OCI-LY3 (cell line): ENCODE measurements around the gene NCOR2.

Source experiments
- H2AFZ ChIP-seq: fragments of 200-600, 300-600 bp; shearing (Covaris generic); 2 replicates; pipeline ENCODE4 v1.6.0; 2014; ENCODE audit warnings: antibody characterized with exemption, low read depth, low read length
- H3K27ac ChIP-seq: fragments of 200-600, 300-600 bp; sonication (generic); 2 replicates; pipeline ENCODE4 v1.5.1; 2014; ENCODE audit warnings: mild to moderate bottlenecking, low read length, moderate library complexity, mixed read lengths
- H3K27me3 ChIP-seq: fragments of 200-600, 300-600 bp; sonication (generic); 2 replicates; pipeline ENCODE4 v1.6.1; 2014; ENCODE audit warnings: low read depth, low read length, mixed read lengths
- H3K36me3 ChIP-seq: fragments of 200-600, 300-600 bp; sonication (generic); replicated peaks from 2 replicates; pipeline ENCODE3; 2014; ENCODE audit warnings: low read depth, low read length, mixed read lengths
- H3K4me1 ChIP-seq: fragments of 300-600, 200-600 bp; sonication (generic); 2 replicates; pipeline ENCODE4 v1.6.1; 2014; ENCODE audit warnings: low read length, mixed read lengths
- H3K4me2 ChIP-seq: fragments of 200-600, 300-600 bp; sonication (generic); 2 replicates; pipeline ENCODE4 v1.6.1; 2014; ENCODE audit warnings: low read length, mixed read lengths
- H3K4me3 ChIP-seq: fragments of 300-600, 200-600 bp; sonication (generic); 2 replicates; pipeline ENCODE4 v1.5.1; 2014; ENCODE audit warnings: antibody characterized with exemption, mild to moderate bottlenecking, low read length, moderate library complexity
- H3K79me2 ChIP-seq: fragments of 300-600, 200-600 bp; shearing (Covaris generic); 2 replicates; pipeline ENCODE4 v1.6.1; 2014; ENCODE audit warnings: mild to moderate bottlenecking, low read length, mixed read lengths
- H3K9ac ChIP-seq: fragments of 300-600, 200-600 bp; shearing (Covaris generic); 2 replicates; pipeline ENCODE4 v1.6.0; 2014; ENCODE audit warnings: mild to moderate bottlenecking, low read length, moderate library complexity
- H3K9me3 ChIP-seq: fragments of 200-600, 300-600 bp; shearing (Covaris generic); 2 replicates; pipeline ENCODE4 v1.6.1; 2014; ENCODE audit warnings: low read length, mixed read lengths; ENCODE audit not compliant: insufficient read depth
- H4K20me1 ChIP-seq: fragments of 200-600, 300-600 bp; sonication (generic); 2 replicates; pipeline ENCODE4 v1.6.1; 2016; ENCODE audit warnings: low read length, mixed read lengths; ENCODE audit not compliant: insufficient read depth
- CTCF ChIP-seq: fragments of 200-600, 300-600 bp; sonication (generic); IDR thresholded peaks from 2 replicates; pipeline ENCODE4 v1.5.1; 2014; ENCODE audit warnings: antibody characterized with exemption, low read length, low read depth
- EZH2phosphoT487 ChIP-seq: fragments of 200-600 bp; shearing (Covaris generic); IDR thresholded peaks from 2 replicates; pipeline ENCODE4 v1.6.1; 2018; ENCODE audit warnings: antibody characterized with exemption, mixed run types, low read depth

NCOR2 gene

GRCh38 chr12:124578445-124578844, 11.0 kb upstream of the NCOR2 start:
- Histone ChIP-seq H3K36me3 (no peaks in the 10 kb centered on the region), H3K9me3 (no peaks in the 10 kb centered on the region), H3K4me2 (no peak overlapping the region), H3K79me2 (no peaks in the 10 kb centered on the region), H3K9ac (no peak overlapping the region), H3K4me1 (no peaks in the 10 kb centered on the region), H4K20me1 (no peaks in the 10 kb centered on the region), H3K27ac (no peak overlapping the region), H2AFZ (no peak overlapping the region), H3K27me3 (peaks cover 16% of the 10 kb centered on the region; the same call in 1 of the 2 replicates), H3K4me3 (no peak overlapping the region)
- TF ChIP-seq CTCF = no peak
- TF ChIP-seq EZH2phosphoT487 = no peak

GRCh38 chr12:124577986-124578385, 10.6 kb upstream of the NCOR2 start:
- no peak for TF ChIP-seq EZH2phosphoT487
- TF ChIP-seq CTCF = no peak
- Histone ChIP-seq H3K36me3 (no peaks in the 10 kb centered on the region), H3K9me3 (no peaks in the 10 kb centered on the region), H3K79me2 (no peaks in the 10 kb centered on the region), H2AFZ (no peak overlapping the region), H3K4me2 (no peak overlapping the region), H4K20me1 (no peaks in the 10 kb centered on the region), H3K4me3 (no peak overlapping the region), H3K27me3 (peaks cover 16% of the 10 kb centered on the region; the same call in 1 of the 2 replicates), H3K27ac (no peak overlapping the region), H3K9ac (no peak overlapping the region), H3K4me1 (no peaks in the 10 kb centered on the region)

GRCh38 chr12:124577374-124577773, 10.0 kb upstream of the NCOR2 start:
- TF ChIP-seq CTCF (no peak), EZH2phosphoT487 (no peak)
- no peaks in the 10 kb centered on the region for H3K4me1 ChIP-seq
- H3K27ac ChIP-seq = no peak overlapping the region
- H3K27me3 ChIP-seq = peaks cover 16% of the 10 kb centered on the region; the same call in 1 of the 2 replicates
- no peaks in the 10 kb centered on the region for H3K9me3 ChIP-seq
- no peaks in the 10 kb centered on the region for H4K20me1 ChIP-seq
- H3K4me2 ChIP-seq = no peak overlapping the region
- H2AFZ ChIP-seq = no peak overlapping the region
- H3K9ac ChIP-seq = no peak overlapping the region
- no peaks in the 10 kb centered on the region for H3K36me3 ChIP-seq
- no peaks in the 10 kb centered on the region for H3K79me2 ChIP-seq
- no peak overlapping the region for H3K4me3 ChIP-seq

GRCh38 chr12:124576061-124576650, 8.7 kb upstream of the NCOR2 start:
- H3K9me3 ChIP-seq = no peaks in the 10 kb centered on the region
- TF ChIP-seq EZH2phosphoT487 = no peak
- no peak for TF ChIP-seq CTCF
- H3K79me2 ChIP-seq = no peaks in the 10 kb centered on the region
- peaks cover 16% of the 10 kb centered on the region; the same call in 1 of the 2 replicates for H3K27me3 ChIP-seq
- no peaks in the 10 kb centered on the region for H3K4me1 ChIP-seq
- no peaks in the 10 kb centered on the region for H3K36me3 ChIP-seq
- no peaks in the 10 kb centered on the region for H4K20me1 ChIP-seq
- no peak overlapping the region for H2AFZ ChIP-seq
- no peak overlapping the region for H3K9ac ChIP-seq
- no peak overlapping the region for H3K4me3 ChIP-seq
- no peak overlapping the region for H3K27ac ChIP-seq
- no peak overlapping the region for H3K4me2 ChIP-seq
